AG09309 (cell line): ENCODE measurements around the gene GREM1.

Experiments used
- DNase-seq: peaks from one replicate; pipeline ENCODE4 v3.0.0-alpha.2; 2010; ENCODE audit warnings: low read depth
- H3K4me3 ChIP-seq: 2 replicates; pipeline ENCODE4 v1.5.1; 2011; ENCODE audit warnings: mild to moderate bottlenecking, low read depth, low read length, moderate library complexity; ENCODE audit not compliant: control insufficient read depth
- TF ChIP-seq, protein P1 (sequence below): IDR thresholded peaks from 2 replicates; pipeline ENCODE4 v1.5.1; 2011; ENCODE audit warnings: mild to moderate bottlenecking, low read depth, low read length, inconsistent platforms; ENCODE audit not compliant: insufficient read depth, control insufficient read depth; ENCODE audit errors: missing control alignments

The GREM1 gene

GRCh38 chr15:32737304-32737703, 19.5 kb downstream of the GREM1 start:
- no peak for DNase-seq

DNA sequence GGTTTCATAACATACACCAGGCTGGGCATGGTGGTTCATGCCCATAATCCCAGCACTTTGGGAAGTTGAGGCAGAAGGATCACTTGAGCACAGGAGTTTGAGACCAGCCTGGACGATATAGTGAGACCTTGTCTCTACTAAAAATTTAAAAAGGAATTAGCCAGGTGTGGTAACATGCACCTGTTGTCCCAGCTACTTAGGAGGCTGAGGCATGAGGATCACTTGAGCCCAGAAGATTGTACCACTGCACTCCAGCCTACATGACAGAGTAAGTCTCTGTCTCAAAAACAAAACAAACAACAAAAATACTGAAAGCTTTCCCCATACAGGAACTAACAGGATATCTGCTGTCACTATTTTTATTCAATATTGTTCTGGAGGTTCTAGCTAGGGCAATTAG, 20.9 kb downstream of the GREM1 start:
- no peak overlapping the region for H3K4me3 ChIP-seq
- DNase-seq: no peak
- TF ChIP-seq, protein P1, sequence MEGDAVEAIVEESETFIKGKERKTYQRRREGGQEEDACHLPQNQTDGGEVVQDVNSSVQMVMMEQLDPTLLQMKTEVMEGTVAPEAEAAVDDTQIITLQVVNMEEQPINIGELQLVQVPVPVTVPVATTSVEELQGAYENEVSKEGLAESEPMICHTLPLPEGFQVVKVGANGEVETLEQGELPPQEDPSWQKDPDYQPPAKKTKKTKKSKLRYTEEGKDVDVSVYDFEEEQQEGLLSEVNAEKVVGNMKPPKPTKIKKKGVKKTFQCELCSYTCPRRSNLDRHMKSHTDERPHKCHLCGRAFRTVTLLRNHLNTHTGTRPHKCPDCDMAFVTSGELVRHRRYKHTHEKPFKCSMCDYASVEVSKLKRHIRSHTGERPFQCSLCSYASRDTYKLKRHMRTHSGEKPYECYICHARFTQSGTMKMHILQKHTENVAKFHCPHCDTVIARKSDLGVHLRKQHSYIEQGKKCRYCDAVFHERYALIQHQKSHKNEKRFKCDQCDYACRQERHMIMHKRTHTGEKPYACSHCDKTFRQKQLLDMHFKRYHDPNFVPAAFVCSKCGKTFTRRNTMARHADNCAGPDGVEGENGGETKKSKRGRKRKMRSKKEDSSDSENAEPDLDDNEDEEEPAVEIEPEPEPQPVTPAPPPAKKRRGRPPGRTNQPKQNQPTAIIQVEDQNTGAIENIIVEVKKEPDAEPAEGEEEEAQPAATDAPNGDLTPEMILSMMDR: no peak

More at GRCh38 chr15:32737304-32737703, 19.5 kb downstream of the GREM1 start:
- TF ChIP-seq, protein P1: no peak
- no peak overlapping the region for H3K4me3 ChIP-seq

GRCh38 chr15:32739522-32740063, 21.8 kb downstream of the GREM1 start:
- H3K4me3 ChIP-seq: no peak overlapping the region
- TF ChIP-seq, protein P1: no peak
- no peak for DNase-seq

DNA sequence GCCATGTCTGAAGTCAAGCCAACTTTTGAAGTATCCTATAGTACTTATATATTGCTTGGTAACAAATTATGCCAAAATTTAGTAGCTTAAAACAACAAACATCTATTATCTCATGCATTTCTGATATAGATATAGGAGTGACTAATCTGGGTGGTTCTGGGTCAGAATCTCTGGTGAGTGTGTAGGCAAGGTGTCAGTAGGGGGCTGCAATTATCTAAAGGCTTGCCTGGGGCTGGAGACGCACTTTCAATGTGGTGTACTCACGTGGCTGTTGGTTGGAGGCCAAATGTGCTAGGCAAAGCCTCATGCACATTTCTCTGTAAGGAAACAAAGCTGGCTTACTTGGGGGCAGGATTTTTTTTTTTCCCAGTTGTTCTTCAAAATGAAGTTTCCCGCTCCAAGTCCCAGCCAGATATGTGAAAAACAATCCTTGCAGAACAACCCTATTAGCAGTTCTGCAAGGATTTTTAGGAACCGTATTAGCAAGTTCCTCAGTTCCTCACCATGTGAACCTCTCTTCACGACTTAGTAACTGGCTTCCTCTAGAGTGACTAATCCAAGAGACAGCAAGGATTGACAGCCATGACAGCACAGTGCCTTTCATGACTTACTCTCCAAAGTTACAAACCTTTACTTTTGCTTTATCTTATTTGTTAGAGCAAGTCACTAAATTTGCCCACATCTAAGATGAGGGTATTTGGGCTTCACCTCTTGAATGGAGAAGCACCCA, 25.8 kb downstream of the GREM1 start:
- H3K4me3 ChIP-seq: no peak overlapping the region
- no peak for DNase-seq
- TF ChIP-seq, protein P1: no peak

DNA sequence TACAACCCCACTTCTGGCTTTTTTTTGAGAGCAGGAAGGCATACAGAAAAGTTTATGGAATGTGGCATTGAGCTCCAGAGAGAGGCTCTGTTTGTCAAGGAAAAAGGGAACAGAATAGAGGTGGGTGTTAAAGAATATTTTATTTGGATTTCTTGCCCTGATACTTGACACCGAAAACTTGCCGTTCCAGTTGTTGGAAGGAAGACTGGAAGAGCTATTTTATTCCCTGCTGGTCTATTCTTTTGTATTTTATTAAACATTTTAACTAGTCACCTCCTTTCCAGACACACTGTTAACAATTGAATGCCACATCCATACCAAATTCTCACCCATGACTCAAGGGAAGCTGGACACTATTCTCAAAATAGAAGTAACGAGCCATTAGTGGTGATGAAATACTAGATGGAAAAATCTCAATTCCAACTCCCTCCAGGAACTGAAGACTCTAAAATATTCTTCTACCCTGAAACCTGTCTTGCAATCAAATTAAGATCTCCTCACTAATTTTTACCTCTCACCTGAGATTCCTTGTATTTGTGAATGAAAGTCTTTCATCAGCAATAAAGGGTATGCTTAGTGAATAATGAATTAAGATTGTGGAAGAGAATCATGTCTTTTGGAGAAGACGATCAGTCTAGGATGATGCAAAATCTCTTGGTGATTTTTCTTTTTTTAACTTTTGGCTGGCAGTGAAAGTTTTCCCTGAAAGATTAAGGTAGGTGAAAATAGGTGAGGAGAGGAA, 28.5 kb downstream of the GREM1 start:
- DNase-seq: no peak

GRCh38 chr15:32747921-32748342, 30.1 kb downstream of the GREM1 start:
- DNase-seq: no peak
- TF ChIP-seq, protein P1: no peak
- no peak overlapping the region for H3K4me3 ChIP-seq

More for the DNA sequence above, 28.5 kb downstream of the GREM1 start:
- no peak overlapping the region for H3K4me3 ChIP-seq
- TF ChIP-seq, protein P1: no peak
